GM10248 (cell line): ENCODE results near the gene CLTRN.
A peak's percentile ranks its signal among the peaks of the same experiment; 100 is the strongest.

ENCODE experiments used
- CTCF ChIA-PET: fragments of 300-600 bp; sonication (Branson Sonifier 250); formaldehyde crosslinking; extraction: SDS; loops from one replicate; lab custom pipeline; 2021; ENCODE audit warnings: antibody characterized with exemption; lab: Yijun Ruan, JAX
- POLR2A ChIA-PET: fragments of 350-650 bp; sonication (Branson Sonifier 250); formaldehyde crosslinking; extraction: SDS; loops from one replicate; lab custom pipeline; 2020; ENCODE audit warnings: antibody characterized with exemption; lab: Yijun Ruan, JAX
- DNase-seq: peaks from one replicate; pipeline ENCODE4 v3.0.0; 2012; ENCODE audit errors: extremely low spot score
- CTCF ChIP-seq: IDR thresholded peaks from 2 replicates; pipeline ENCODE4 v1.5.1; 2012; ENCODE audit warnings: mild to moderate bottlenecking, low read depth; ENCODE audit errors: extremely low read depth, missing control alignments, control extremely low read depth

The CLTRN gene

GRCh38 chrX:15686818-15687685 is 22.4 kb upstream of the CLTRN start:
- DNase-seq: peak; percentile 44
- peak; percentile 57 for TF ChIP-seq CTCF
- CTCF ChIA-PET: interaction anchor here (0.7 to 1.5 kb wide), 4 partner anchors 11 to 758 kb away, joined by 3 to 4 read pairs (median 3); no protein-coding TSS in a partner anchor
- POLR2A ChIA-PET: no interaction called here

GRCh38 chrX:15683193-15683592 is 18.6 kb upstream of the CLTRN start:
- CTCF ChIA-PET: no interaction called here
- no peak for TF ChIP-seq CTCF
- POLR2A ChIA-PET: interaction anchor here (0.7 kb wide), 1 partner anchor 231 kb away, joined by 6 read pairs; no protein-coding TSS in a partner anchor
- DNase-seq: no peak

GRCh38 chrX:15681433-15681832 is 16.8 kb upstream of the CLTRN start:
- DNase-seq: no peak
- POLR2A ChIA-PET: no interaction called here
- CTCF ChIA-PET: no interaction called here
- no peak for TF ChIP-seq CTCF

- ChIA-PET CTCF (no interaction called here), POLR2A (no interaction called here)
- TF ChIP-seq CTCF: no peak
- DNase-seq: no peak
These were observed 15.8 kb upstream of the CLTRN start for GRCh38 chrX:15680401-15680800.

- CTCF ChIA-PET: no interaction called here
- no peak for TF ChIP-seq CTCF
- POLR2A ChIA-PET: no interaction called here
- no peak for DNase-seq
These were observed 14.6 kb upstream of the CLTRN start for GRCh38 chrX:15679246-15679645.

GRCh38 chrX:15678339-15678738 is 13.7 kb upstream of the CLTRN start:
- POLR2A ChIA-PET: no interaction called here
- CTCF ChIA-PET: no interaction called here
- DNase-seq: no peak

More at GRCh38 chrX:15678339-15678738, 13.7 kb upstream of the CLTRN start:
- no peak for TF ChIP-seq CTCF
